ENCODE data around the gene ZNF660. TPM values are rescaled to one million over a fixed set of nuclear protein-coding genes. Genes with fewer than 3 reads are reported as not detected.

The ZNF660 gene
- total RNA-seq, 2 donors from 2014 or later, result 3.8 to 6.4 TPM

- Histone ChIP-seq H3K27ac (no peak overlapping the region), H3K4me1 (ENCODE audit: control insufficient read depth in 1 of 2, low read depth in 2 of 2) (no peaks in the 10 kb centered on the region), H3K27me3 (replicated peaks; ENCODE audit: insufficient read depth) (no peaks in the 10 kb centered on the region), H3K36me3 (peaks cover 4% of the 10 kb centered on the region), H3K4me3 (no peak overlapping the region), H3K9me3 (peaks cover 39% of the 10 kb centered on the region)
- no peak for TF ChIP-seq CTCF (IDR thresholded peaks at IDR 0.05)
- ATAC-seq (ENCODE audit: insufficient number of reproducible peaks, low FRiP score, low read depth) (no peak), DNase-seq (ENCODE audit: low spot score) (no peak)
These were observed 17.0 kb downstream of the ZNF660 start for GRCh38 chr3:44601749-44602148.

- H3K27ac ChIP-seq, result no peak overlapping the region
- DNase-seq (ENCODE audit: low spot score) (no peak), ATAC-seq (ENCODE audit: insufficient number of reproducible peaks, low FRiP score, low read depth) (no peak)
- TF ChIP-seq CTCF (IDR thresholded peaks at IDR 0.05), result no peak
- H3K36me3 ChIP-seq, result peaks cover 4% of the 10 kb centered on the region
- peaks cover 7% of the 10 kb centered on the region for H3K9me3 ChIP-seq
- no peaks in the 10 kb centered on the region for H3K27me3 ChIP-seq (replicated peaks; ENCODE audit: insufficient read depth)
- H3K4me3 ChIP-seq, result no peak overlapping the region
- H3K4me1 ChIP-seq (ENCODE audit: control insufficient read depth in 1 of 2, low read depth in 2 of 2), result no peaks in the 10 kb centered on the region
These were observed 27.9 kb downstream of the ZNF660 start for GRCh38 chr3:44612678-44613077.

GRCh38 chr3:44624749-44625480 lies 40.2 kb downstream of the ZNF660 start, which contains the start of gene ZNF197:
Gene ZNF197, plus strand, starts transcription at chr3:44625036. Its CDS starts 4,119 bp downstream, at chr3:44629155.
- H3K4me3 ChIP-seq, result peak within 1 kb of the TSS; percentile 83
- no peaks in the 10 kb centered on the region for H3K9me3 ChIP-seq
- peak within 1 kb of the TSS; percentile 62 to 77 for H3K27ac ChIP-seq
- H3K27me3 ChIP-seq (replicated peaks; ENCODE audit: insufficient read depth), result no peaks in the 10 kb centered on the region
- peaks cover 8% of the 10 kb centered on the region for H3K36me3 ChIP-seq
- H3K4me1 ChIP-seq (ENCODE audit: control insufficient read depth in 1 of 2, low read depth in 2 of 2), result peaks cover 12 to 19% of the 10 kb centered on the region in 2 donors
- DNase-seq (ENCODE audit: low spot score) (peak; percentile 59), ATAC-seq (ENCODE audit: insufficient number of reproducible peaks, low FRiP score, low read depth) (peak; percentile 93)
- peak; percentile 16 for TF ChIP-seq CTCF (IDR thresholded peaks at IDR 0.05)

- ATAC-seq (ENCODE audit: insufficient number of reproducible peaks, low FRiP score, low read depth), result no peak
- Histone ChIP-seq H3K4me3 (no peak overlapping the region), H3K27me3 (replicated peaks; ENCODE audit: insufficient read depth) (no peaks in the 10 kb centered on the region), H3K9me3 (no peaks in the 10 kb centered on the region), H3K4me1 (ENCODE audit: control insufficient read depth in 1 of 2, low read depth in 2 of 2) (peaks cover 12 to 19% of the 10 kb centered on the region in 2 donors), H3K36me3 (peaks cover 20% of the 10 kb centered on the region), H3K27ac (no peak overlapping the region)
- no peak for TF ChIP-seq CTCF (IDR thresholded peaks at IDR 0.05)
- DNase-seq (ENCODE audit: low spot score), result no peak
These were observed 44.0 kb downstream of the ZNF660 start for GRCh38 chr3:44628716-44629115.

GRCh38 chr3:44632193-44632592 lies 47.4 kb downstream of the ZNF660 start:
- DNase-seq (ENCODE audit: low spot score) (no peak), ATAC-seq (ENCODE audit: insufficient number of reproducible peaks, low FRiP score, low read depth) (no peak)
- H3K4me1 ChIP-seq (ENCODE audit: control insufficient read depth in 1 of 2, low read depth in 2 of 2), result peaks cover 0 to 2% of the 10 kb centered on the region in 2 donors

More at GRCh38 chr3:44632193-44632592, 47.4 kb downstream of the ZNF660 start:
- Histone ChIP-seq H3K27me3 (replicated peaks; ENCODE audit: insufficient read depth) (no peaks in the 10 kb centered on the region), H3K4me3 (no peak overlapping the region), H3K36me3 (peaks cover 33% of the 10 kb centered on the region), H3K27ac (no peak overlapping the region), H3K9me3 (peaks cover 6% of the 10 kb centered on the region)
- TF ChIP-seq CTCF (IDR thresholded peaks at IDR 0.05), result no peak
